NCI-H1105 (cell line): ENCODE data around the gene IPO9.
"Not testable (repeated sequence)": the region's sequence is repeated elsewhere in the genome, so short reads cannot be mapped to it uniquely, and the experiment has no call there.

ENCODE experiments used
- DNase-seq: peaks from one replicate; lab custom pipeline; 2025; lab: John Stamatoyannopoulos, UW

IPO9 gene

DNA sequence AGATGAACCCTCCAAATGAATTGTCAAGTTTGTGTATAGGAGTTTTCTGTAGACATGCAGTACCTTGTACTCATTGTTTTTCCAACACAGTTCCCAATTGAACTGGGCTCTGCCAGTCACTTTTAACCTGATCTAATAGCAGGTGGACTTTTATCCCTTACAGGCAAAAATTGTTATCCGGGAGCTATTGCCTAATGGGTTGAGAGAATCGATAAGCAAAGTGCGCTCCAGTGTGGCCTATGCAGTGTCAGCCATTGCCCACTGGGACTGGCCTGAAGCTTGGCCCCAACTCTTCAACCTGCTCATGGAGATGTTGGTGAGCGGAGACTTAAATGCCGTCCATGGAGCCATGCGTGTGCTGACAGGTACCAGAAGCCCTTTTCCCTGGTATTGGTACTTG, 19.3 kb downstream of the IPO9 start:
- no peak for DNase-seq

- no peak for DNase-seq
These were observed 20.6 kb downstream of the IPO9 start for GRCh38 chr1:201849372-201850052.

- no peak for DNase-seq
These were observed 21.1 kb downstream of the IPO9 start for GRCh38 chr1:201850053-201850397.

DNA sequence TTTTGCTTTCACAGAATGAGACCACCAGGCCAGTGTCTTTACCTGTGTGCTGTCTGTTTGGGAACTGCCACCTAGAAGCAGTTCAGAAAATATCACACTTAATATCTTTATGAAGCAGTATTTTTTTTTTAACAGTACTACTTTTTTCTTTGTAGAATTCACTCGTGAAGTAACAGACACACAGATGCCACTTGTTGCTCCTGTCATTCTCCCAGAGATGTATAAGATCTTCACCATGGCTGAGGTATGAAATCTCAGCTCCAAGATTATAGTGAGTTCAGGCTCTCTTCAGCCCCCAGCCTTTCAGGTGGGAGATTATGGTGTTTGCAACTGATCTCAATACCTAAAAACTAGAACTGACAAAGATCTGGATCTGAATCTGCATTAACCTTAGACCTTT, 23.0 kb downstream of the IPO9 start:
- no peak for DNase-seq

DNA sequence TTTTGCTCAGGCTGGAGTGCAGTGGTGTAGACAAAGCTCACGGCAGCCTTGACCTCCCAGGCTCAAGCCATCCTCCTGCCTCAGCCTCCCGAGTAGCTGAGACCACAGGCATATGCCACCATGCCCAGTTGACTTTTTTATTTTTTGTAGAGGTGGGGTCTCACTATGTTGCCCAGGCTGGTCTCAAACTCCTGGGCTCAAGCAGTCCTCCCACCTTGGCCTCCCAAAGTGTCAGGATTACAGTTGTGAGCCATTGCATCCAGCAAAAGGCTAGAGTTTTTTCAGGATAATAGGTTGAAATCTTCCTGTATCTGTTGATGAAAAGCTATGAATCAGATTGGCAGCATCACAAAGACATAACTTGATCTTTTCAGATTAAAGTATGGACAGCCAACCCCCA, 27.8 kb downstream of the IPO9 start:
- not testable (repeated sequence) for DNase-seq

DNA sequence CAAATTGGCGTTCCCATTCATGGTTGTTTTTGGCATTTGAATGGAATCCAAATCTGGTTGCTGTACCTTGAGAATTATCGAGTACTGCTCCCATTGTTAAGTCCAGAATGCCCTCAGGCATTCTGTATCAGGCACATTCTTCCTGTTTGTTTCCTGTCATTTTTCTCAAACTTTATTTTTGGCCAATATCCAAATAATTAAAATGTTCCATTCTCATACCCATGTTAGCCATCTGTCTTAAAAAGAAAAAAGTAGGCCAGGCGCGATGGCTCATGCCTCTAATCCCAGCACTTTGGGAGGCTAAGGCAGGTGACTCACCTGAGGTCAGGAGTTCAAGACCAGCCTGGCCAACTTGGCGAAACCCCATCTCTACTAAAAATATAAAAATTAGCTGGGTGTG, 30.5 kb downstream of the IPO9 start:
- no peak for DNase-seq

- DNase-seq, result no peak
These were observed 32.5 kb downstream of the IPO9 start for GRCh38 chr1:201861448-201861847.

DNA sequence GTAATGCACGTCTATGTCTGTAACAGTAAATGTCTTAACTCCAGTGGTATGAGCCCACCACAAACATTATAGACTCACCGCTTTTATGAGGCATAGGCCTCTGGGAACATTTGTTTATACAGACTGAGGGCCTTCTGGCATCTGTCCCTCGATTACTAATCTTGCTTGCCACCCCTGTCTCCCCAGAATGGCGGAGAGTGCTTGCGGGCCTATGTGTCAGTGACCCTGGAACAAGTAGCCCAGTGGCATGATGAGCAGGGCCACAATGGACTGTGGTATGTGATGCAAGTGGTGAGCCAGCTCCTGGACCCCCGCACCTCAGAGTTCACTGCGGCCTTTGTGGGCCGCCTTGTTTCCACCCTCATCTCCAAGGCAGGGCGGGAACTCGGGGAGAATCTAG, 41.4 kb downstream of the IPO9 start:
- DNase-seq, result no peak

DNA sequence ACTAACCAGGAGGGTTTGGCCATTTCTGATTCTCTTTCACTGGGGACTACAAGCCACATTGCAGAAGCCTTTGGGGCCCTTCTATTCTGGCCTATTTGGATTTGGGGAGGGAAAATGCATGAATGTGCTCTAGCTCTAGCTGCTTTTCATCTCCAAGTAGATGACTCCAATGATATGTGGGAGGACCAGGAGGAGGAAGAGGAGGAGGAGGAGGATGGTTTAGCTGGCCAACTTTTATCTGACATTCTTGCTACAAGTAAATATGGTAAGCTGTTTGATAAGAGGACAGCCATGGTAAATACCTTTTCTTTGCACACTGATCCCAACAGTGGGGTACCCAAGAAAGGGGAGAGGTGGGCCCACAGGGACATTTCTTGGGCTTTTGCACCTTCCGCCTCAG, 45.7 kb downstream of the IPO9 start:
- DNase-seq, result no peak

GRCh38 chr1:201876148-201876818, 47.3 kb downstream of the IPO9 start:
- no peak for DNase-seq

DNA sequence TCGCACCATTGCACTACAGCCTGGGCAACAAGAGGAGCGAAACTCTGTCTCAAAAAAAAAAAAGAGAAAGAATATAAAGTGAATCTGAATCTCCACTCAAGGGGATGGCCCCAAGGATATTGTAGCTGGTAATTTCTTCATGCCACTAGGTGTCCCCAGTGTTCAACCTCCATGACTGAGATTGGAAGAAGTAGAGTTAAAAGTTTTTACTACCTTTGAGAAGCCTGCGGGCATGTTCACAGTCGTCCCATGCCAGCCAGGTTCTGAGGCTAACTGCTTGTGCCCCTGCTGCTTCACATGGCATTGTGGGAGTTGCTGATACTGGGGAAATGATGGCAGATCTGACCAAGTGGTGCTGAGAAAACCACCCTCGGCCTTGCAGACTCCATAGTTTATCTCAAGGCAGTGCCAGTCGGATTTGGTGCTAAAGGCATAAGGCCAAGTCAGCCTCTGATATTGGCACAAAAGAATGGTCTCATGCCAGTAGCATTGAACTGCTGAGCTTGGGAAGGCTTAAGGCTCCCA, 49.0 kb downstream of the IPO9 start:
- DNase-seq, result peak; percentile 9

- DNase-seq, result no peak
These were observed 52.1 kb downstream of the IPO9 start for GRCh38 chr1:201880928-201881571.

DNA sequence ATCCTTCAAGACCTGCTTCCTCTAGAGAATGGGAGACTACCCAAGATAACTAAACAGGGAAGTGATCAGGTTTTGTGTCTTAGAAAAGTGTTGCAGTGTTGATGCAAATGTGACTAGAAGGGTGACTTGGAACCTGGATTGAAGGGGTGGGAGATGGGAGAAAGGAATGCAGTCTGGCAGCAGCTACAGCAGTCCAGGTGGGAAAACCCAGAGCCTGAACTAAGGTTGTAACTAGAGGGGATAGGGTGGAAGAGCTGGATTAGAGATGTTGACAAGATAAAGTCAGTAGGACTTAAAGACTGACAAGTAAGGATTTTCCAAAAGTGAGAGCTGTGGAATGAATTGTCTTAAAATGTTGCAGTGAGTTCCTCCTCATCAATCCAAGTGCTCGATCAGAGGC, 52.7 kb downstream of the IPO9 start:
- DNase-seq, result no peak

- DNase-seq, result no peak
These were observed 53.7 kb downstream of the IPO9 start for GRCh38 chr1:201882665-201883132.

- no peak for DNase-seq
These were observed 54.3 kb downstream of the IPO9 start for GRCh38 chr1:201883266-201883665.

- DNase-seq, result no peak
These were observed 54.8 kb downstream of the IPO9 start for GRCh38 chr1:201883786-201884185.

DNA sequence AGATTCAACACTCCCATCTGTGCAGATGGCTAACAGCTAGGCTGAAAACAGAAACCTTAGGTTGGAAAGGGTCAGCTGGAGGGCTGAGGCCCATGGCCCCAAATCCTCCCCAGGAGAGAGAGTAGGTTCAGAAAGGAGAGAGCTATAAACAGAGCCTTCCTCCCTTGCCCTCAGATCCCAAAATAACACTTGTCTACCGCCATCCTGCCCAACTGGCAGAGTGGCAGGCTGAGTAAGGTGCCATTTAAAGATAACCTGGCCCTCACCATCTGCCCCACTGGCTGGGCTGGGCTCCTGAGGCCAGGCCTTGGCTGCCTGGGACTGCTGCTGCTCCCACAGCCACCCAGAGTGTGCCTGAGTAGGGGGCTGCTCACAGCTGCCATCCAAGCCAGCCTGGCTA, 55.5 kb downstream of the IPO9 start:
- DNase-seq, result no peak

GRCh38 chr1:201885531-201886075, 56.6 kb downstream of the IPO9 start:
- DNase-seq, result no peak

- DNase-seq, result no peak
These were observed 57.3 kb downstream of the IPO9 start for GRCh38 chr1:201886103-201886885.

DNA sequence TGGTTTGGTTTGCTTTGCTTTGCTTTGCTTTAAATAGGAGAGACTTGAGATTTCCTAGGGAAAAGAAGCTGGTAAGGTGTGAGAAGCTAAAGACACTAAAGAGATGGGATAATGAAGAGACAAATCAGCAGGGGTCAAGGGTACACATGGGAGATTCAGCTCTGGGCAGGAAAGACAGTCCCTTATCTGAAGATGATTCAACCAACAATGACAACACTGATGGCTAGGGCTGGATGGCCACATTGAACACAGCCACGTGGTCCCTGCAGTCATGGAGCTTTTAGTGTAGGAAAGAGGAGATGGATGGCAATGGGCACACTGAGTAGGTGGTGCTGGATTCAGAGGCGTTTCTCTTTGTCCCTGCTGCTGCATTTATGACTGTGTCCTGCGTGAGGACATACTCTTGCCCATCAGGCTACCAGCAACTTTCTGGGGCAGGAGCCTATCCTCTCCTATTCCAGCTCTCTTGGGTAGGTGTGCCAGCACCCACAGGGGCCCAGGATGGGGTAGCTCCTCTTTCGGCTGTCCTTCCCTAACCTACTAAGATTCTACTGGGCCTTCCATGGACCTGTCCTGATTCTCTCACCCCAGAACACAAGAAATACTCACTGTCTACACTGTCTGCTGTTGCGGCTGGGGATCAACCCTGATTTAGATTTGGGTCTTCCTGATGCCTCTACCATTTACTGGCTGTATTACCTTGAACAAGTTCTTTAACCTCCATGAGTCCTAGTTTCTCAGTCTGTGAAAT, 58.3 kb downstream of the IPO9 start:
- DNase-seq, result no peak
